ENCODE measurements around the gene MTHFS. TPM values are rescaled to one million over a fixed set of nuclear protein-coding genes. Genes with fewer than 3 reads are reported as not detected.

Gene MTHFS
- total RNA-seq, 3 donors from 2014 or later = 30.5 to 34.8 (median 33.1) TPM

Other genes starting within 250 kb of the MTHFS start
- 100 to 1,000 TPM; 274 to 308 (median 298) TPM for gene BCL2A1, start 74.2 kb upstream of the MTHFS start, total RNA-seq
- 10 to 100 TPM; 21.9 to 24.7 (median 22.9) TPM for gene ZFAND6, start 162.7 kb upstream of the MTHFS start, total RNA-seq

All from activated T-cell treated with anti-CD3 and anti-CD28 coated beads, Interleukin-2, amount 50 U/mL, for 4 hours (primary cell).